NCI-H510A treated with DMSO at 0.1 percent for 48 hours (cell line): ENCODE measurements around the gene SLC24A4.

Source experiments
- DNase-seq: peaks from one replicate; lab custom pipeline; 2025; lab: John Stamatoyannopoulos, UW

SLC24A4 gene

GRCh38 chr14:92475451-92476187 is 152.7 kb downstream of the SLC24A4 start:
- no peak for DNase-seq

- DNase-seq = no peak
Measured at GRCh38 chr14:92480856-92481255, 157.9 kb downstream of the SLC24A4 start.

- DNase-seq = no peak
Measured at GRCh38 chr14:92481386-92481785, 158.4 kb downstream of the SLC24A4 start.

GRCh38 chr14:92481811-92482555 is 159.0 kb downstream of the SLC24A4 start:
- DNase-seq = no peak

- no peak for DNase-seq
Measured at GRCh38 chr14:92482621-92483319, 159.8 kb downstream of the SLC24A4 start.

GRCh38 chr14:92484132-92484823 is 161.3 kb downstream of the SLC24A4 start:
- no peak for DNase-seq

GRCh38 chr14:92486881-92487280 is 163.9 kb downstream of the SLC24A4 start:
- DNase-seq = no peak

- DNase-seq = no peak
Measured at GRCh38 chr14:92487513-92488133, 164.7 kb downstream of the SLC24A4 start.

GRCh38 chr14:92489394-92490238 is 166.7 kb downstream of the SLC24A4 start:
- DNase-seq = no peak

GRCh38 chr14:92490239-92490959 is 167.4 kb downstream of the SLC24A4 start:
- DNase-seq = no peak

- no peak for DNase-seq
Measured at GRCh38 chr14:92491782-92492181, 168.8 kb downstream of the SLC24A4 start.

GRCh38 chr14:92492258-92492657 is 169.3 kb downstream of the SLC24A4 start:
- no peak for DNase-seq

GRCh38 chr14:92493024-92493423 is 170.1 kb downstream of the SLC24A4 start:
- DNase-seq = no peak

GRCh38 chr14:92493492-92493891 is 170.5 kb downstream of the SLC24A4 start:
- DNase-seq = no peak

- DNase-seq = no peak
Measured at GRCh38 chr14:92494512-92494911, 171.5 kb downstream of the SLC24A4 start.

GRCh38 chr14:92495027-92495426 is 172.1 kb downstream of the SLC24A4 start:
- no peak for DNase-seq

- DNase-seq = no peak
Measured at GRCh38 chr14:92496191-92496857, 173.4 kb downstream of the SLC24A4 start.

- no peak for DNase-seq
Measured at GRCh38 chr14:92497391-92497790, 174.4 kb downstream of the SLC24A4 start.

- DNase-seq = no peak
Measured at GRCh38 chr14:92499234-92499633, 176.3 kb downstream of the SLC24A4 start.
